HL-60/S4 treated with phorbol 12-myristate 13-acetate at 8.2 ng/mL for 4 days and 3 days (cell line): ENCODE data around the gene EYA2.

ENCODE experiments used
- in situ Hi-C: fragments of 300-500 bp; cut with MboI; formaldehyde crosslinking; loops from 2 replicates; pipeline ENCODE4 v1.15.0; 2022; ENCODE audit warnings: low sequenced_read_pairs

Gene EYA2

DNA sequence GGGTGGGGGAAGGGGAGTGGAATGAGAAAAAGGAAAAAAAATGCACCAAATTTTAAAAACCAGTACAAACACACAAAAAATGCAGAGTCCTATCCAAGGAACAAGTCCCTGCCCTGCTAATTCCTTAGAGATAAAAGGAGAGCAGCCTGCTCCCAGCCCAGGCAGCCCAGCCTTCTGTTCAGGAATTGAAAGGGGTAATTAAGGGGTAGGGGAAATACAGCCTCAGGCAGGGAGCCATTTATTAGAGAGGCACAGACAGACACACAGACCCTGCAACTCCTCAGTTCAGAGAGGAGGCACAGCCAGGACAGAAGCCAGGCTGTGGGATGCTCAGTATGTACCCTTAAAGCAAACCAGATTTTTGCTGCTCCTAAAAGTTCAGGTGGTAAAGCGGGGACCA lies 137.2 kb downstream of the EYA2 start:
- in situ Hi-C loops = no loop called here

DNA sequence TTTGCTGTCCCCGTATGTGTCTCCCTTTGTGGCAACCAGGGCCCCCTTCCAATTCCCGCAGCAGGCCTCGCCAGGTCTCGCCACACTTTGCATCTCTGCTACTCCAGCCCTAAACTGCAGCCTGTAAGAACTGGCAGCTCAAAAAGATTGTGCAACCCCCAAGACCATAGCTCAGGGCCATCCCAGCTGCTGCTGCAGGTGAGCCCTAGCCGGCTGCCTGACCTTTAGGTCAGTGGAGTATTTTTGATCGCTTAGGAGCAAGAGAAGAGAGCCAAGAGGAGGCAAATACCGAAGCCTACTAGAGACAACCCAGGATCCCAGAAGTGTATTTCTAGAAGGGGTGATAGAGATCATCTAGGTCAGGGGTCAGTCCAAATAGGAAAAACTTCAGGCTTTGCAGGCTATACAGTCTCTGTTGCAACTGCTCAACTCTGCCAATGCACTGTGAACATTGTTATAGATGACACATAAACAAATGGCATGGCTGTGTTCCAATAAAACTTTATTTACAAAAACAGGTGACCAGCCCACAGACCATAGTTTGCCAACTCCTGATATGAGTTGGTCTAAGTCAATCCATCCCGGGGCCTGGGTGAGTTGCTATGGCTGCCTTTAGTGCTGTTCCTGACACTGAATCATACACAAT lies 138.4 kb downstream of the EYA2 start:
- in situ Hi-C loops = no loop called here

DNA sequence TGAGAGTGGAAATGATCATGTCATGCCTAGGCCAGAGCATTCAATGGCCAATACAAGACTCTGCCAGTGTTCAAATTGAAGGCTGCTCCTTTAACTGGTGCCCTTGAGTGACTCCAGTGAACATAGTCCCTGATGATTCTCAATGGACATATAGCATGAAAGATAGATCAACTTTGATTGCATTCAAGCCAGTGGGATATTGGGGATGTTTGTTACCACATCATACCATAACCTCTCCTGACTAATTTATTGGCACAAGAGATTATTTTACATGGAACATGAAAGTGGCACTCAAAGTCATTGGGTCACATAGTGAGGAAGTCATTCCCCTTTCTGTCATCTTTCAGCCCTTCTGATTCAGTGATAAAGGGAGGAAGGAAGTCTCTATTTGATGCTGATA lies 139.0 kb downstream of the EYA2 start:
- in situ Hi-C loops = no loop called here

DNA sequence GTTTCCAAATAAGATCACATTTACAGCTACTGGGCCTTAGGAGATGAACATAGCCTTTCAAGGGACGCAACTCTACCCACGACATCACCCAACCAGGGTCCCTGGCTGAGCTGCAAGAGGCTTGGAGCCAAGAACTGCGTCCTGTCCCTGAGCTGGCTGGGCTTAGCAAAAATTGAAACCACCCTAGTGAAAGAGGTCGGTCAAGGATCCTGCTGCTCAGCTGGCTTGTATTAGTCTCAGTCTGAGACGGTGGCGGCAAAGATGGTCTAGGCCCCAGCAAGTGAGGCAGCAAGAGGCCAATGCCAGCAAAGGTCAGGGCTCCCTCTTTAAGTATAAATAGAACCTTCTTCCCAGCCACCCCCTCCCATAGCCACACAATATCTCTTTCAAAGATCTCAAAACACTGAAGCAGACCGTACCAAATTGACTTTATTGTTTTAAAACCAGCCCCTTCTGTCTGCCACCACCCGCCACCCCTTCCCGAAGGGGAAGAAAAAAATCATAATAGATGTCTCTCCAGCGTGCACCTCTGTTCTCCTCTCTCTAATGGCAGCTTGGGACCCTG lies 140.5 kb downstream of the EYA2 start:
- in situ Hi-C loops = no loop called here

DNA sequence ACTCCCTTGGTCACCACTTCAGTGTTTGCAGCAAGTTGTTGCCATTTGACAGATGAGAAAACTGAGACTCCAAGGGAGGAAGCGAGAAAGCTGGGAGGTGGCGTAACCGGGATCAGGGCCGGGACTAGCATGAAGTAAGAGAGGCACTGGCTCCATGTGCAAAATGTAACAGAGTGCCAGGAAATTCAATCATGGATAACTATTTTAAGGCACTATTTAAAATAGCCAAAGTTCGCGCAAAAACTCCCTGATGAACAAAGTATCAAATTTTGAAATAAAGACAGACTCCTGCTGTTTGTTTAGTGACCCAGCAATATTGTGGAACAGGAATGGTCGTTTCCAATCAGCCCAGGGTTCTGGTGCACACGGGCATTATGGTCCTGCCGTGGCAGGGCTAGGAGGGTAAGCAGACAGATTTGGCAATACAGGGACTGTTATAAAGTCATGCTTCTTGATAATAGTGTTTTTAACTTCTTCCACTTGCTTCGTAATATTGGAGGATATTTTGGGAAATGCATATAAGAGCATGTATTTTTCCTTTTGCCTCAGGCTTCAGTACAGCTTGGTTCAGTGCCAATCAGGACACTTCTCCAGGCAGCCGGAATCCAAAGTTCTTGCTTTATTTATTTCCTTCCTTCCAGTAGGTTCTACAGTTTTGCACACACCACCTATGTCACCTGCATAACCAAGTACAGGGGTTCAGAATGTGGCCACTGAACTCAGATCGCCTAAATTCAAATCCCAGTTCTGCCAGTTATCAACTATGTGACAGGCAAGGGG lies 141.6 kb downstream of the EYA2 start:
- in situ Hi-C loops = no loop called here

DNA sequence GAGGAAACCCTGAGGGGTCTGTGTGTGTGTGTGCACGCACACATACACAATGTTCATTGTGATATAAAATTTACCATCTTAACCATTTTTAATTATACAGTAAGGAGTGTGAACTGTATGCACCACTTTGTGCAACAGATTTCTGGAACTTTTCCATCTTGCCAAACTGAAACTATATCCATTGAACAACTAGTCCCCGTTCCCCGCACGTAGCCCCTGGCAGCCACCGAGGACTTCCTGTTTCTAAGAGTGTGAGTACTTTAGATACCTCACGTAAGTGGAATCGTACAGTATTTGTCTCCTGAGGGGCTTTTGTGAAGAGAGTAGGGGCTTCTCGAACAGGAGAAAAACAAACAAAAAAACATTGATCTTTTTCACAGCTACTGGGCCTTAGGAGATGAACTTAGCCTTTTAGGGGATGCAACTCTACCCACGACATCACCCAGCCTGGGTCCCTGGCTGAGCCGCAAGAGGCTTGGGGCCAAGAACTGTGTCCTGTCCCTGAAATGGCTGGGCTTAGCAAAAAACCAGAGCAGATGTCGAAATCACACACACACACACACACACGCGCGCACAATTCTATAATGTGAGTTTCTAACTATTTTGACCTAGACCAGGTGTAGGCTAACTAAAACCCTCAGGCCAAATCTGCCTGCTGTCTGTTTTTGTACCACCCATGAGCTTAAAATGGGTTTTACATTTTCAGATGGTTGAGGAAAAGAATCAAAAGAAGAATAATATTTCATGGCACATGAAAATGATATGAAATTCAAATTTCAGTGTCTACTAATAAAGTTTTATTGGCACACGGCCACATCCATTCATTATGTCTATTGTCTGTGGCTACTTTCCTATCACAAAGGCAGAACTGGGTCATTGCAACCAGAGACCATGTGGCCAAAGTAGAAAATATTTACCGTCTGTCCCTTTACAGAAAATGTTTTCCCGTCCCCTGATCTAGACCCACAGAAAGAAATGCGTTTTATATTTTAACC lies 144.2 kb downstream of the EYA2 start:
- in situ Hi-C loops = no loop called here

DNA sequence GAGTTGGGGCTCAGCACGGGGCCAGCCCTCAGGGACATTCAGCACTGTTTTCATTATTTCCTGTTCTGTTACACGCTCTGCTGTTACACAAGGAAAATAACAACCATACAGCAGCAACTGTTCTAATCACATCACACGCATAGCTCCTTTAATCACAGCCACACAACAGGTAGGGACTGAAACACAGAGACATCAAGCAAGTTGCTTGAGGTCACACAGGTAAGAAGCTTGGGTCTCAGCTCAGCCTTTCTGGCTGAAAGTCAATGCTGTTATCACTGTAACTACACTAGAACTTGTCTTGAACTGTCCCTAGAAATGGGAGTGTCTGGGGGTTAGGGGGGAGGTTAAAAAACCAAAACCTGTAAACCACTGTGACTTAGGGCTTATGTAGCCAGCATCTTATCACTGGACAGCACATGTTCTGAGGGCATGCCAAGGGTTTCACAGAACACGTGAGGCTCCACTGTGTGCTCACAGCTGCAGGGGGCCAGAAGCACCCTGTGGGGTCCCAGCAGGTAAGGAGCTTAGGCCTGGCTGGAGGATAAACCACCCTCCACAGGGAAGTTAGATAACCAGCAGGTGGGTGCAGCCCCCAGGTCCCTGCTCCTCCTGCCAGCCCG lies 146.0 kb downstream of the EYA2 start:
- in situ Hi-C loops = no loop called here

DNA sequence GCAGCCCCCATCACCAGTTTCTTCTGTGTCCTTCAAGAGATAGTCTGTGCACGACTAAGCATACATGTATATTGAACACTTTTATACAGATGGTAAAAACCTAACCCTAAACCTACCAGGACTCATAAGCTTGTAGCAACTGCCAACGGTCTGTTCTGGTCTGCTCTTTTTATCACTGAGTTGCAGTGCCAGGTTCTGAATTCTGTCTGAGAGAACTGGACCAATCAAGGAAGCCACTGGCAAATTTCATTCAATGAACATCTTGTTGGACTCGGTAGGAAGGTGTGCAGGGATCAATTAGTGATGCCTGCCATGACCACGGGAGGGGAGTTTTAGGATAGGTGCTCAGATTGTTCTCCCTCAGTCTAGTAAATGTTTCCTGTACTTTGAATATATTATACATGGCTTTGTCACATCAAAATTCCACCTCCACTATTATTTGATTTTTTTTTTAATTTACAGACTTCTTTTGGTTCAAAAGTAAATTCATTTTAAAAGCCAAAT lies 146.8 kb downstream of the EYA2 start:
- in situ Hi-C loops = no loop called here

DNA sequence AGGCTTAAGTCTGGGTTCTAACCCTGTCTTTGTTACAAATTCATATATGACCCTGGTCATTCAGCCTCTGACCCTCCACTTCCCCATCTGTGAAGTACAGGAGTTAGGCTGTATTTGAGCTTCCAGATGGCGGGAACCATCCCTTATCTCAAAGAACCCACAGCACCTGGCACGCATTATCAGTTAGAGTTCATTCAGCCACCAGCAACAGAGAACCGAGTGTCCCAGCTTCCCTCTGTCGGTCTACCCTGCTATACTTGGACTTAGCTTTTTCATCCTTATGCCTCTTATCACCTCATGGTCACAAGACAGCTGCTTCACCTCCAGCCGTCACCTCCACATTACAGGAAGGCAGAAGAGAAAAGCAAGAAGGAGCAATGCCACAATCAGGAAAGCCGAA lies 147.8 kb downstream of the EYA2 start:
- in situ Hi-C loops = no loop called here

DNA sequence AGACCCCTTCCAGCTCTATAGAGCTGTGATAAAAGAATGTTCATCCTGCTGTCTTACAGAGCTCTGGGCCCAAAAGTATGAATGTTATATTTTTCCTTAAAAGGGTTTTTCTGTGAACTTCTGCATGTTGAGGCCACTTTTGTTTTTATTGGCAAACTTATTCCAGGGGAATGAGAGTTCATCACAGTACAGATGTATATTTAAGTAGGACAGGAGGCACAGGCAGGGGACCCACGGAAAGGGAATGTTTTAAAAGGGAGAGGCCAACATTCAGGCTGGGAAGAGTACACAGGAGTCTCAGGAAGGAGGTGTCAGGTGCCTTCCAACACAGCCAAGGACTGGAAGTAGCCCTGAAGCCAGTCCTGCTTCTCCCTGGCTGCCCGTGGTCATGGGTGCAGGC lies 148.4 kb downstream of the EYA2 start:
- in situ Hi-C loops = no loop called here

DNA sequence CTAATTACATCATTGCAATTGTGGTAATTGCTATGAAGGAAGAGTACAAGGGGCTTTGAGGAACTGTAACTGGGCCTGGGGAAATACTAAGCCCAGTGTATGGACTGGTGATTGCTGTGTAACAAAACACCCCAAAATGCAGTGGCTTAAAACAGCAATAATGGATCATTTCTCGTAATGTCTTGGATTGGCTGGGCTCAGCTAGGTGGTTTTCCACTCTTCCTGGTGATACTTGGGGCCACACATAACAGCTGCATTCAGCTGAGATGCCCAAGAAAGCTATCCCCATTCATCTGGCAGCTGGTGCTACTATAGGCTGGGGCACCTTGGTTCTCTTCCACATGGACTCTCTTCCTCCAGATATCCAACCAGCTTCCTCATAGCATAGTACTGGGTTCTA lies 150.3 kb downstream of the EYA2 start:
- in situ Hi-C loops = no loop called here

DNA sequence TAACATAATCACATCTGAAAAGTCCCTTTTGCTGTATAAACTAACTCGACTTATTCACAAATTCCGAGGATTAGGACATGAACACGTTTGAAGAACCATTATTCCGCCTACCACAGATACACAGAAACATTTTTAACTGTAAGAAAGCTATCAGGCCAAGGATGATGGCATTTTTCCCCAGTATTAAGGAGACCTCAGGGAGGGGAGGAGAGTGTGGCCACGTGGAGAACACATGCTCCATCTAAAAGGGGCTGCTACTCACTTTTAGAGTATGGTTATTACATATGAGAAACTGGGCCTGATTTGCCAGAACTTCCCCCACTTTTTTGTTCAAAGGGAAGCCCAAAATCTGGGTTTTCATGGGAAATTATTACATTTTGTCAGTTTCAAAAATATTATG lies 153.4 kb downstream of the EYA2 start:
- in situ Hi-C loops = no loop called here

DNA sequence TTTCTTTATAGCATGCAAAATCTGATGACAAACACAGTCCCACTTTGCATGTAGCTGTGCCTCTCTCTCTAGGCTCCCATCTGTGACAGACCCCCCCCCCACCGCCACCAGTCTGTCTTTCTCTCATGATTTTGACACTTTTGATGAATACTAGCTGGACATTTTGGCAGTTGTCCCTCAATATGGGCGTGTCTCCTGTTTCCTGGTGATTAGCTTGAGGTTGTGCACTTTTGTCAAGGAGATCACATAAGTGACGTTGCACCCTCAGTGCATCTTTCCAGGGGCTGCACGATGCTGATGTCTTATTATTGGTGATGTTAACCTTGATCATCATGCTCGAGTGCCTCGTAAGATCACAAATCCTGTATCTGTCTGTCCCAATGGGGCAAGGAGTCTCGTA lies 155.1 kb downstream of the EYA2 start:
- in situ Hi-C loops = no loop called here

DNA sequence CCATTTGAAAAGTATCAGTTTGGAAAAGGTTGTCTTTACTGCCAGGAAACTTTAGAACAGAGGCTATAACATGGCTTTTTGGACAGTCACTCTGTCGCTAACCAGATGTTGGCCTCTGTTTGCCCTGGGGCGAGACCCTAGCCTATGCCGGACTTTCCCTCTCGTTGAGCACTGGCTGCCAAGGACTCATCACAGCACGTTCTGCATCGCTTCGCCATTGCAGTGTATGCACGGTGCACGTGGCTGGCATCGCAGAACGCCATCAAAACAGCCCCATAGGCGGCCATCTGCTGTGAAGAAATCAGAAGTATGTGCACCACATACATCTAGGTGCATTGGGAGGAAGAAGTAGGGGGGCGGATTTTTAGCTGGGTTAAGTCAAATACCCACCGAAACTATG lies 156.4 kb downstream of the EYA2 start:
- in situ Hi-C loops = no loop called here

DNA sequence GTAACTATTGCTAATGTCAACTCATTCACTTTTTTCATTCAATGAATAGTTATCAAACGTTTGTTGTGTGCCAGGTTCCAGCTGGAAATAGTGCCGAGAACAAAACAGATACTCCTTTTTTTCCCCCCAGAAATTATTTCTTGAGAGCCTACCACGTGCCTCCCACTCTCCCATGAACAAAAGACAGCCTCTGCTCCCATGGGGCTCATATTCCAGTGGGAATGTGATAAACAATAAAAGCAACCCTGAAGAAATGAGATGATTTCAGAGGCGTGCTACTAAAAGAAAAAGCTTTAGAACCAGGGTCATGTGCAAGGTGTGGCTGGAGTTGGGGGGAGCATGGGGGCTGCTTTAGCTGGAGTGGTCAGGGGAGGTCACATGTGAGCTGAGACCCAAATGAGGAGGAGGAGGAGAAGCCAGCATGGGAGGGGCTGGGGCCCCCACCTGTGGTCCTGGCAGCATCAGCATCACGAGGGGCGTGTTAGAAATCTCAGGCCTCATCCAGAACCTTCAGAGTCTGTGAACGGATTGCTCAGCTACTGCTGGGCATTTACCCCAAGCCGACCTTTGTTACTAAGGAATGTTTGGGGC lies 157.4 kb downstream of the EYA2 start:
- in situ Hi-C loops = no loop called here

DNA sequence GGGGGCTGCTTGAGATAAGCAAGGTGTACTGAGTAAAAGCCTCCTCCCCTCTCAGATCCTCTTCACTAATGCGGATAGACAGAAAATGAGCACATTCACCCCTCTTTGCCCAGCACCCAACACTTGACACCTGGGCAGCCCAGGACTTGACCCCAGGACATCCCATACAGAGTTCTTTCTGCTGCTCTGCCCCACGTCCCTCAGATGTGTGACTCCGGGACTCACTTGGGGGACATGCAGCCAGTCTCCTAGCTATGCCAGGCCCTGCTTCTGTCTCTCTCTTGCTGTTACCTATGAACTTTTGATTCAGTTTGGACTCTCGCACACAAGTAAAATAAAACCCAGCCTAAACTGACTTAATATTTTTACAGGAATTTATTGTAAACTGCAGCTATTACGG lies 159.9 kb downstream of the EYA2 start:
- in situ Hi-C loops = no loop called here

DNA sequence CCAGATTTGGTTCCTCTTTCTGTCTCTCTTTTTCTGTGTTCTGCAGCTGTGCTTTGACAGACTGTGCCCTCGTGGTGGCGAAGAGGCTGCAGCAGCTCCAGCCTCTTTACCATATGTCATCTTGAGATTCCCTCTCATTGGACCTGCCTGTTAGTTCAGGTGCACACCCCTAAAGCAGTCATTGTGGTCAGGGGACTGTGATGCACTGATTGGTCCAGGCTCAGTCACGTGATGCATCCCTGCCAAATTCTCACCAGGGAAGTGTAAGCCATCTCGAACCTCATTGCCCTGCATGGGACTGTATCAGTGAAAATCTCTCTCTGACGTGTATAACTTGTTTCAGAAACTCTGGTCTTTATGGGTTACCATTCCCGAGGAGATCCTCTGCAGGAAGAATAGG lies 160.3 kb downstream of the EYA2 start:
- in situ Hi-C loops = no loop called here

DNA sequence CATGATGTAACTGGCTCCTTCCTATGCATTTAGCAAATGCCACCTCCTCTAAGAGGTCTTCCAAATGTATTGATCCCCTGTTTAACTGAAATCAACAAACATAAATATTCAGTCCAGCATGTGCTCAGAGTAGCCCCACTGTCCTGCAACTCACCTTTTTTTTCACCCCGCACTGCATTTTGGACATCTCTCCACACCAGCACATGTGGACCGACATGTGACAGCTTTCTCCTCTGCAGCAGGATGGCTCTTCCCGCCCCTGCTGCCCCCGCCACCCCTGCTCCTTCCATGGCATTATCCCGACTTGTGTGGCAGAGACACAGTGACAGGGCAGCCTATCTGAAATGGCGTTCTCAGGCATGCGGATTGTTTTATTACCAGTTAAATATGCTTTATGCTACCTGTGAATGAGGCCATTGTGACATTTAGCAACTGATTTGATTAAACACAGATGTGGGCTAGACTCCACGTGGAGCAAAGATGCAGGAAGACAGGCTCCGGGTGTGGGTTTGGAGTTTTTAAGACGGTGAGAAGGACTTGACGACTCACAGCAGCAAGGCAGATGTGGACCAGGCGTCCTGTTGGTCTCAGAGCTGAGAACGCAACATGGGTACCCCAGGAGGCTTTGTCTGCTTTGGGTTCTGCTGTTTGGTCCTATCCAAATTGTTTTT lies 161.2 kb downstream of the EYA2 start:
- in situ Hi-C loops = no loop called here

DNA sequence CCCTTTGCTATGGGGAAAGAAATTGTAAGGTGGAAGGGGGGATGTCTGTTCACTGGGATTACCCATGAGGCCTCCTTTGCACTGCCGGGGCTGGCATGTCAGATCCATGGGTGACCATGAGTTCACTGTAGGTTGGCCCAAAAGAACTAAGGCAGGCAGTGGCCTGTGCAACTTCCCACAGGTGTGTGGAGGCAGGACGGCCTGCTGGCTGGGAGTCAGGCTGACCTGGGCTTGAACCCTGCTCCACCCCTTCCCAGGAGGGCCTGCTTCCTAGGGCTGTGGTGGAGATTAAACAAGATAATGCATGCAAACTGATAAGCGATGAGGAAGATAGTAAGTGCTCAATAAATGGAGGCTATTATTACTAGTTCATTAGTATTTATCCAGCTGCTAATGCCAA lies 163.0 kb downstream of the EYA2 start:
- in situ Hi-C loops = no loop called here

DNA sequence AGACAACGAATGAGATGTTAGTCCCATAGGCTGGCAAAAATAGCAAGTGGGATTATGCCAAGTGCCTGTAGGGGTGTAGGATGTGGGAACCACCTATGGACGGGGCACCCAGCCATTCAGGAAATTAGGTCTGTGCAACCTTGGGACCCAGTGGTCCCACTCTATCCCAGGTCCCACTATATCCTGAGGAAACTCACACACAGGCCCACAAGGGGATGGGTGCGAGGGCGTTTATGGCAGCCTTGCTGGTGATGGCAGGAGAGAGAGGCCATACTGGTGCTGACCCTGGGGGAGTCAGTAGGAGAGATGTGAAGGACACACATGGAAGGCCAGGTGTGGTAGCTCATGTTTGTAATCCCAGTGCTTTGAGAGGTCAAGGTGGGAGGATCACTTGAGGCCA lies 163.6 kb downstream of the EYA2 start:
- in situ Hi-C loops = no loop called here
